K562 (cell line): ENCODE measurements around the gene PIP4K2A. TPM values are rescaled to one million over a fixed set of nuclear protein-coding genes. Genes with fewer than 3 reads are reported as not detected.

Source experiments
- ATAC-seq: fragments of 200-7000 bp; cut with Tn5 transposase; 3 replicates; pipeline ENCODE4 v1.9.1; 2020; ENCODE audit warnings: moderate library complexity
- BruUV-seq: library from RNA; stranded (reverse); fragments of 400-500 nt; replicated peaks from 2 replicates; lab custom pipeline; 2021; lab: Mats Ljungman, UMichigan
- CTCF ChIA-PET: fragments of 300-600 bp; formaldehyde crosslinking; extraction: SDS; loops from one replicate; lab custom pipeline; 2021; ENCODE audit warnings: low intra/inter-chr PET ratio; lab: Yijun Ruan, JAX
- POLR2A ChIA-PET: fragments of 300-600, 350-650 bp; sonication (Branson Sonifier 250); formaldehyde crosslinking; extraction: SDS; loops from one replicate; lab custom pipeline; 2021; ENCODE audit warnings: antibody characterized with exemption, inconsistent platforms; lab: Yijun Ruan, JAX
- DNase-seq, 4 experiments: peaks; one replicate each; pipeline versions ENCODE4 v3.0.0 to v3.0.0-alpha.2; 2011 to 2018; ENCODE audit warnings: low spot score in 3 of 4, mixed read lengths in 3 of 4; ENCODE audit errors: extremely low read depth in 1 of 4
- FAIRE-seq: peaks from 2 replicates; lab custom pipeline; 2011; peaks lifted over from hg19 to GRCh38; lab: Jason Lieb, UNC
- H2AFZ ChIP-seq: 2 replicates; pipeline ENCODE4 v1.6.0; 2011; ENCODE audit warnings: low read depth, low read length, control low read depth, inconsistent platforms
- H3K27ac ChIP-seq: fragments of 200-600 bp; 3 replicates; pipeline ENCODE4 v1.8.0; 2011; ENCODE audit warnings: low read depth, mild to moderate bottlenecking, control low read depth, inconsistent platforms, low read length, moderate library complexity, mixed read lengths; ENCODE audit errors: extremely low read depth
- H3K27me3 ChIP-seq, 2 experiments: fragments of 300-600 bp in 1 of 2; 2 replicates in 1 of 2; 3 replicates in 1 of 2; pipeline versions ENCODE4 v1.6.0 to v1.8.0; 2011; ENCODE audit warnings: inconsistent platforms in 2 of 2, low read length in 2 of 2, mild to moderate bottlenecking in 1 of 2, mixed read lengths in 1 of 2, moderate library complexity in 1 of 2; ENCODE audit not compliant: control insufficient read depth in 2 of 2, insufficient read depth in 2 of 2
- H3K36me3 ChIP-seq: fragments of 300-600 bp; 3 replicates; pipeline ENCODE4 v1.8.0; 2011; ENCODE audit warnings: mild to moderate bottlenecking, low read length, inconsistent platforms; ENCODE audit not compliant: control insufficient read depth, insufficient read depth
- H3K4me1 ChIP-seq, 2 experiments: fragments of 200-600 bp in 1 of 2; replicated peaks in 1 of 2; 2 replicates in 1 of 2; 3 replicates in 1 of 2; pipeline versions ENCODE4 v1.5.1 to v1.8.0; 2011; ENCODE audit warnings: inconsistent platforms in 2 of 2, low read length in 2 of 2, mild to moderate bottlenecking in 1 of 2, mixed read lengths in 1 of 2, moderate library complexity in 1 of 2; ENCODE audit not compliant: control insufficient read depth in 2 of 2, insufficient read depth in 2 of 2
- H3K4me2 ChIP-seq: 2 replicates; pipeline ENCODE4 v1.6.1; 2011; ENCODE audit warnings: low read length, control low read depth, inconsistent platforms, mixed read lengths; ENCODE audit not compliant: insufficient read depth
- H3K4me3 ChIP-seq: fragments of 200-600 bp; sonication (generic), shearing (Covaris generic); 2 replicates; pipeline ENCODE4 v1.5.1; 2016; ENCODE audit warnings: control low read depth, inconsistent platforms
- H3K79me2 ChIP-seq: fragments of 200-600 bp; 3 replicates; pipeline ENCODE4 v1.8.0; 2011; ENCODE audit warnings: low read length, inconsistent platforms; ENCODE audit not compliant: control insufficient read depth, insufficient read depth
- H3K9ac ChIP-seq, 2 experiments: 2 replicates each; pipeline versions ENCODE4 v1.6.0 to v1.6.1; 2011; ENCODE audit warnings: low read depth in 2 of 2, low read length in 2 of 2, control low read depth in 1 of 2, inconsistent platforms in 1 of 2, mild to moderate bottlenecking in 1 of 2, mixed read lengths in 1 of 2; ENCODE audit not compliant: insufficient read depth in 1 of 2
- H3K9me1 ChIP-seq: one replicate; pipeline ENCODE4 v1.6.0; 2011; ENCODE audit warnings: inconsistent platforms, mild to moderate bottlenecking, low read length, moderate library complexity; ENCODE audit not compliant: control insufficient read depth, insufficient read depth
- H3K9me3 ChIP-seq: replicated peaks from 2 replicates; pipeline ENCODE4 v1.5.1; 2011; ENCODE audit warnings: low read depth, low read length, inconsistent platforms; ENCODE audit not compliant: control insufficient read depth, insufficient read depth
- H4K20me1 ChIP-seq: replicated peaks from 2 replicates; pipeline ENCODE4 v1.6.1; 2011; ENCODE audit warnings: low read length, inconsistent platforms, mixed read lengths; ENCODE audit not compliant: control insufficient read depth, insufficient read depth
- FOS ChIP-seq: IDR thresholded peaks from 3 replicates; pipeline ENCODE4 v1.6.1; 2011; ENCODE audit not compliant: insufficient read length; ENCODE audit errors: extremely low read depth
- NR2C2 ChIP-seq, 2 experiments: fragments of 200-800 bp in 1 of 2; sonication (Bioruptor generic) in 1 of 2; sonication (generic) in 1 of 2; formaldehyde crosslinking in 1 of 2; IDR thresholded peaks; 2 replicates each; pipeline versions ENCODE4 v1.6.1 to v1.8.0; 2016 to 2022; ENCODE audit warnings: mild to moderate bottlenecking in 1 of 2, missing compliant biosample characterization in 1 of 2, missing genetic modification characterization in 1 of 2, missing genetic modification reagents in 1 of 2
- POLR2AphosphoS2 ChIP-seq: IDR thresholded peaks from 2 replicates; pipeline ENCODE4 v1.6.1; 2012; ENCODE audit warnings: low read length, improper control_type of control experiment
- ZNF282 ChIP-seq: sonication (generic); formaldehyde crosslinking; IDR thresholded peaks from 2 replicates; pipeline ENCODE4 v1.8.1; 2023; ENCODE audit warnings: missing genetic modification reagents
- WGBS: fragments of 100-300 bp; shearing (Covaris generic); methylation state at CpG from one replicate; pipeline ENCODE4 v1.1.6; 2016; ENCODE audit warnings: low coverage, mixed read lengths; ENCODE audit not compliant: insufficient coverage; ENCODE audit errors: missing lambda C conversion rate; 5-methylcytosine and 5-hydroxymethylcytosine counted together
- in situ Hi-C: fragments of 300-500 bp; cut with MboI; formaldehyde crosslinking; loops from 4 replicates; pipeline ENCODE4 v1.15.0; 2018; ENCODE audit warnings: inconsistent platforms, mixed read lengths
- intact Hi-C: fragments of 100-400 bp; cut with micrococcal nuclease; formaldehyde crosslinking; loops from 2 replicates; pipeline ENCODE4 v1.14.2; 2022
- polyA plus RNA-seq, 8 experiments: library from polyadenylated mRNA; depleted of rRNA in 4 of 8; stranded (reverse) in 5 of 8; unstranded in 3 of 8; fragments of >200 nt; fragmentation: Nextera tagmentation in 2 of 8; fragmentation: Illumina TruSeq in 1 of 8; extraction: Ambion mirVana in 2 of 8; extraction: Trizol in 1 of 8; gene quantifications; 2 replicates each; pipeline versions ENCODE4 v1.2.1 to v1.2.3, GENCODE V29; 2011 to 2014; ENCODE audit warnings: inconsistent platforms in 1 of 8, missing spikeins in 1 of 8
- total RNA-seq, 7 experiments: library from RNA; depleted of rRNA in 6 of 7; stranded (reverse); fragments of >200 nt in 6 of 7; fragmentation: Illumina TruSeq in 2 of 7; extraction: Trizol in 2 of 7; gene quantifications; 2 replicates each; pipeline versions ENCODE4 v1.2.1 to v1.2.3, GENCODE V29; 2011 to 2021; ENCODE audit warnings: low replicate concordance in 1 of 7
- TF ChIP-seq, protein P1 (sequence below), 2 experiments: IDR thresholded peaks; 2 replicates each; pipeline ENCODE4 v1.6.1; 2011; ENCODE audit warnings: borderline replicate concordance in 1 of 2, control low read depth in 1 of 2, low read depth in 1 of 2, low read length in 1 of 2, mild to moderate bottlenecking in 1 of 2, mixed read lengths in 1 of 2, moderate library complexity in 1 of 2; ENCODE audit not compliant: insufficient read depth in 1 of 2, insufficient read length in 1 of 2, poor library complexity in 1 of 2, severe bottlenecking in 1 of 2; ENCODE audit errors: extremely low read depth in 1 of 2

The PIP4K2A gene
- total and polyA plus RNA-seq, 9 of the 15 experiments (the other 6 are each of a cell fraction or from before 2014, with no cell fraction given): 35.6 to 117 (median 71.9) TPM

DNA sequence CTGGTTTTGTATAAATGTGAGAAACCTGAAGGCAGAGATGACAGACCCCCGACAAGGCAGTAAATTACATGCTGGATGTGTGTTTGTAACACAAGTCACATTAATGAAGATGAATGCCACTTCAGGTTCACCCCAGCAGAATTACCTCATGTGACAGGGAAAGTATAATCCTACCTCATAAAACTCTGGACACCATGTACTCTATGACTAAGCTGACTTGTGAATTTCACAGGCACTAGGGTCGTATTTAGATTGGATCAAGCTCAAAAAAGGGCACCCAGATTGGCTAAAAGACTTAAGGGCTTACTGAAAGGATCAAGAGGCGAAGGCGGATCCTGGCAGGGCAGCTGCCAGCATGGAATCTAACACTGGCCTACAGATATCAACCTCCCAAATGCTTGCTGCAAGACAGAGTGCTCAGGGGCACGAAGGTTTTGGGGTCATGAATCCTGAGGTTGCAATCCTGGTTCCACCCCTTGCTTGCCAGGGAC lies 161.4 kb downstream of the PIP4K2A start:
- ATAC-seq (no peak), DNase-seq (no peak), FAIRE-seq (no peak)
- no peaks in the 10 kb centered on the region for H3K9me3 ChIP-seq
- no peaks in the 10 kb centered on the region for H3K9me1 ChIP-seq
- H3K4me1 ChIP-seq: peaks cover 0 to 2% of the 10 kb centered on the region in 2 experiments; a peak in 3 of 5 replicates
- POLR2A ChIA-PET: interaction anchor here (1.5 kb wide), 1 partner anchor 10 kb away, joined by 3 read pairs; no protein-coding TSS in a partner anchor
- H3K79me2 ChIP-seq: no peaks in the 10 kb centered on the region
- no peak overlapping the region for H2AFZ ChIP-seq
- CTCF ChIA-PET: no interaction called here
- BruUV-seq: no TSS peak
- intact Hi-C loops: no loop called here
- in situ Hi-C loops: loop anchor here (10.0 kb wide), 1 partner anchor 432 kb away; no protein-coding TSS in a partner anchor
- H3K9ac ChIP-seq: no peak overlapping the region
- no peak overlapping the region for H3K4me2 ChIP-seq
- WGBS: 86% methylated on average over 5 of the region's 5 CpGs
- no peak overlapping the region for H3K4me3 ChIP-seq
- H4K20me1 ChIP-seq: no peaks in the 10 kb centered on the region
- H3K27me3 ChIP-seq: no peaks in the 10 kb centered on the region
- TF ChIP-seq, protein P1, sequence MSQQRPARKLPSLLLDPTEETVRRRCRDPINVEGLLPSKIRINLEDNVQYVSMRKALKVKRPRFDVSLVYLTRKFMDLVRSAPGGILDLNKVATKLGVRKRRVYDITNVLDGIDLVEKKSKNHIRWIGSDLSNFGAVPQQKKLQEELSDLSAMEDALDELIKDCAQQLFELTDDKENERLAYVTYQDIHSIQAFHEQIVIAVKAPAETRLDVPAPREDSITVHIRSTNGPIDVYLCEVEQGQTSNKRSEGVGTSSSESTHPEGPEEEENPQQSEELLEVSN (IDR thresholded peaks at IDR 0.05; ENCODE audit: borderline replicate concordance in 1 of 2, extremely low read depth in 1 of 2, insufficient read depth in 1 of 2, insufficient read length in 1 of 2, low read depth in 1 of 2, low read length in 1 of 2, poor library complexity in 1 of 2, severe bottlenecking in 1 of 2): no peak
- no peak for TF ChIP-seq POLR2AphosphoS2
- no peak for TF ChIP-seq ZNF282 (CRISPR knock-in tag)
- TF ChIP-seq NR2C2 (CRISPR knock-in tag; IDR thresholded peaks at IDR 0.05): no peak
- no peak for TF ChIP-seq NR2C2 (tag; IDR thresholded peaks at IDR 0.05)
- no peak for TF ChIP-seq FOS
- no peak overlapping the region for H3K27ac ChIP-seq
- H3K36me3 ChIP-seq: peaks cover 64% of the 10 kb centered on the region
